Natural killer cell (primary cell): ENCODE results near the gene MYBPC3. TPM values are rescaled to one million over a fixed set of nuclear protein-coding genes. Genes with fewer than 3 reads are reported as not detected.

ENCODE experiments used
- ATAC-seq, 3 donors: fragments of 150-1000 bp in 2 of 3; fragments of 200-7000 bp in 1 of 3; cut with Tn5 transposase; 1 replicate in 1 of 3; 2 replicates in 2 of 3; pipeline ENCODE4 v1.10.0; 2021; ENCODE audit warnings: mild to moderate bottlenecking in 2 of 3, moderate library complexity in 2 of 3
- DNase-seq, 2 donors: peaks; one replicate each; pipeline versions ENCODE4 v3.0.0 to v3.0.0-alpha.2; 2013 to 2021; ENCODE audit warnings: mixed read lengths in 1 of 2
- H3K27ac ChIP-seq: one replicate; pipeline ENCODE4 v1.5.1; 2013; ENCODE audit warnings: mild to moderate bottlenecking, low read length
- H3K27me3 ChIP-seq: one replicate; pipeline ENCODE4 v1.6.1; 2013; ENCODE audit warnings: low read length; ENCODE audit not compliant: control insufficient read depth, insufficient read depth
- H3K36me3 ChIP-seq: one replicate; pipeline ENCODE4 v1.6.1; 2013; ENCODE audit warnings: low read length; ENCODE audit not compliant: control insufficient read depth, insufficient read depth
- H3K4me1 ChIP-seq: one replicate; pipeline ENCODE4 v1.6.1; 2013; ENCODE audit warnings: low read length; ENCODE audit not compliant: control insufficient read depth, insufficient read depth
- H3K4me3 ChIP-seq: one replicate; pipeline ENCODE4 v1.5.1; 2013; ENCODE audit warnings: low read length
- H3K9me3 ChIP-seq: one replicate; pipeline ENCODE4 v1.6.1; 2013; ENCODE audit warnings: low read length; ENCODE audit not compliant: control insufficient read depth, insufficient read depth
- H3K27ac Mint-ChIP-seq, 2 donors: one replicate each; pipeline ENCODE4 v1.8.0; 2022; ENCODE audit warnings: mild to moderate bottlenecking in 2 of 2, mixed read lengths in 2 of 2, moderate library complexity in 1 of 2
- H3K27me3 Mint-ChIP-seq, 2 donors: one replicate each; pipeline ENCODE4 v1.8.0; 2022; ENCODE audit warnings: low read depth in 2 of 2, mixed read lengths in 2 of 2
- H3K36me3 Mint-ChIP-seq: one replicate; pipeline ENCODE4 v1.8.0; 2022; ENCODE audit warnings: mixed read lengths
- H3K4me1 Mint-ChIP-seq, 2 donors: one replicate each; pipeline ENCODE4 v1.8.0; 2022; ENCODE audit warnings: mixed read lengths in 2 of 2
- H3K4me3 Mint-ChIP-seq: one replicate; pipeline ENCODE4 v1.8.0; 2022; ENCODE audit warnings: mild to moderate bottlenecking, moderate library complexity, mixed read lengths
- H3K9me3 Mint-ChIP-seq, 2 donors: one replicate each; pipeline ENCODE4 v1.8.0; 2022; ENCODE audit warnings: mixed read lengths in 2 of 2
- CTCF ChIP-seq: fragments of 200-600 bp; IDR thresholded peaks from one replicate; pipeline ENCODE4 v1.8.0; 2022; ENCODE audit warnings: antibody characterized with exemption
- WGBS: methylation state at CpG from one replicate; pipeline ENCODE4 v1.1.7; 2013; ENCODE audit warnings: missing lambda C conversion rate; ENCODE audit not compliant: insufficient coverage; 5-methylcytosine and 5-hydroxymethylcytosine counted together
- intact Hi-C: fragments of 100-400 bp; cut with micrococcal nuclease; formaldehyde crosslinking; loops from one replicate; pipeline ENCODE4 v1.14.2; 2022
- total RNA-seq, 4 donors: library from RNA; stranded (reverse); fragments of 120-200 nt in 1 of 4; gene quantifications; one replicate each; pipeline versions ENCODE4 v1.2.3 to v1.2.4, GENCODE V29; 2013 to 2022

Gene MYBPC3
- total RNA-seq, 3 donors from 2014 or later (not counting 1 experiment from before 2014, with no cell fraction given): 0.45 to 0.53 TPM; not detected in 1

- no peak for DNase-seq
- Histone ChIP-seq H3K36me3 (no peaks in the 10 kb centered on the region), H3K27ac (no peak overlapping the region)
Measured at GRCh38 chr11:47356998-47357329, 4.5 kb upstream of the MYBPC3 start.

DNA sequence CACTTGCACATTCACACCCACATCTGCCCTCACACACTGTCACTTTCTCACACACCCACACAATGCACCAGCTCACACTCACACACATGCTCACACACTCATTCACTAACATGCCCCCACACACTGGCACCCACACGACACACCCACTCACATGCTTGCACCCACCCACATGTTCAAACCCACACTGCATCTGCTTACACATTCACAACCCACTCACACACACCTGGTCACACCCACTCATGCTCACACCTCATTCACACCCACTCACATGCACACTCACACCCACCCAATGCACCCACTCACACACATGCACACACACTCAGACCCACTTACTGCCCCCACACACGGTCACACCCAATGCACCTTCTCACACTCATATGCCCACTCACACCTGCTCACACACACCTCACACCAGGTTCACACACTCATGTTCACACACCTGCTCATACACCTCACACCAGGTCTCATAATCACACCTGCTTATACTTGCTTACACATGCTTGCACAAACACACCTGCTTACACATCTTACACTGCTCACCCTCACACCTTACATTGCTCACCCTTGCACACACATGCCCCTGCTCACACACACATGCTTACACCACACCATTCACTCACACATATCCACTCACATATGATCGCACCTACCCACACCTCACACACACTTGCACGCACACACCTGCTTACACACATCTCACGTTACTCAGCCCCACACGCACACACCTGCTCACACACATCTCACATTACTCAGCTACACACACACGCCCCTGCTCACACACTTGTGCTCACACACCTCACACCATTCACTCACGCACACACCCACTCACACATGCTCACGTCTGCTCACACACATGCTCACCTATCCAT, 3.9 kb upstream of the MYBPC3 start:
- DNase-seq: no peak
- H3K36me3 Mint-ChIP-seq: no peaks in the 10 kb centered on the region
- no peak overlapping the region for H3K4me3 Mint-ChIP-seq
- TF ChIP-seq CTCF: no peak
- no peaks in the 10 kb centered on the region for H3K36me3 ChIP-seq
- H3K27ac Mint-ChIP-seq: no peak overlapping the region
- H3K9me3 Mint-ChIP-seq: no peaks in the 10 kb centered on the region
- intact Hi-C loops: no loop called here
- H3K27ac ChIP-seq: no peak overlapping the region
- no peaks in the 10 kb centered on the region for H3K27me3 Mint-ChIP-seq
- peaks cover 6 to 15% of the 10 kb centered on the region in 2 donors for H3K4me1 Mint-ChIP-seq
- peaks cover 23% of the 10 kb centered on the region for H3K4me1 ChIP-seq
- H3K9me3 ChIP-seq: no peaks in the 10 kb centered on the region
- no peak for ATAC-seq
- 87% methylated on average over 9 of the region's 9 CpGs for WGBS
- H3K27me3 ChIP-seq: no peaks in the 10 kb centered on the region
- H3K4me3 ChIP-seq: no peak overlapping the region

More at GRCh38 chr11:47356998-47357329, 4.5 kb upstream of the MYBPC3 start:
- H3K4me1 Mint-ChIP-seq: peaks cover 6 to 15% of the 10 kb centered on the region in 2 donors
- no peaks in the 10 kb centered on the region for H3K27me3 Mint-ChIP-seq
- no peak for ATAC-seq
- Histone ChIP-seq H3K4me3 (no peak overlapping the region), H3K27me3 (no peaks in the 10 kb centered on the region), H3K4me1 (peaks cover 24% of the 10 kb centered on the region), H3K9me3 (no peaks in the 10 kb centered on the region)
- 82% methylated on average over 1 of the region's 1 CpG for WGBS
- no peak for TF ChIP-seq CTCF
- intact Hi-C loops: no loop called here
- H3K4me3 Mint-ChIP-seq: no peak overlapping the region
- H3K36me3 Mint-ChIP-seq: no peaks in the 10 kb centered on the region
- no peaks in the 10 kb centered on the region for H3K9me3 Mint-ChIP-seq
- no peak overlapping the region for H3K27ac Mint-ChIP-seq

- Histone ChIP-seq H3K27me3 (no peaks in the 10 kb centered on the region), H3K36me3 (no peaks in the 10 kb centered on the region), H3K4me3 (no peak overlapping the region), H3K9me3 (no peaks in the 10 kb centered on the region), H3K4me1 (peaks cover 16% of the 10 kb centered on the region), H3K27ac (no peak overlapping the region)
- Mint-ChIP-seq H3K4me1 (peaks cover 6 to 10% of the 10 kb centered on the region in 2 donors), H3K27me3 (no peaks in the 10 kb centered on the region), H3K9me3 (no peaks in the 10 kb centered on the region), H3K4me3 (no peak overlapping the region), H3K36me3 (no peaks in the 10 kb centered on the region), H3K27ac (no peak overlapping the region)
- WGBS: 95% methylated on average over 47 of the region's 47 CpGs
- intact Hi-C loops: no loop called here
- TF ChIP-seq CTCF: no peak
- ATAC-seq (no peak), DNase-seq (no peak)
Measured at GRCh38 chr11:47355283-47356128, 3.0 kb upstream of the MYBPC3 start.
